Neural cell (in vitro differentiated cells): ENCODE data around the gene DLG2.

Experiments used
- EP300 ChIP-seq: fragments of 450-650 bp; conservative IDR thresholded peaks from 2 replicates; pipeline ENCODE4 v1.6.1; 2014; ENCODE audit warnings: antibody characterized with exemption, mild to moderate bottlenecking, moderate library complexity; ENCODE audit not compliant: poor library complexity, severe bottlenecking
- EZH2 ChIP-seq: fragments of 200-600, 300-800 bp; shearing (Covaris generic), sonication (generic); IDR thresholded peaks from 2 replicates; pipeline ENCODE4 v1.6.1; 2014; ENCODE audit warnings: antibody characterized with exemption, low read length, borderline replicate concordance, mild to moderate bottlenecking; ENCODE audit not compliant: insufficient read depth, poor library complexity, severe bottlenecking
- MXI1 ChIP-seq: fragments of 450-650 bp; conservative IDR thresholded peaks from 2 replicates; pipeline ENCODE4 v1.6.1; 2014; ENCODE audit warnings: antibody characterized with exemption, mild to moderate bottlenecking; ENCODE audit not compliant: poor library complexity, severe bottlenecking
- POLR2AphosphoS5 ChIP-seq: IDR thresholded peaks from 2 replicates; pipeline ENCODE4 v1.6.1; 2012
- RAD21 ChIP-seq: fragments of 450-650 bp; conservative IDR thresholded peaks from 2 replicates; pipeline ENCODE4 v1.6.1; 2014; ENCODE audit warnings: antibody characterized with exemption, mild to moderate bottlenecking, moderate library complexity
- REST ChIP-seq: IDR thresholded peaks from 2 replicates; pipeline ENCODE4 v1.6.1; 2012; ENCODE audit warnings: borderline replicate concordance
- TAF1 ChIP-seq: IDR thresholded peaks from 2 replicates; pipeline ENCODE4 v1.6.1; 2012; ENCODE audit warnings: low read depth
- TF ChIP-seq, protein P1 (sequence below): fragments of 450-650 bp; IDR thresholded peaks from 2 replicates; pipeline ENCODE4 v1.5.1; 2014; ENCODE audit warnings: antibody characterized with exemption, mild to moderate bottlenecking, moderate library complexity; ENCODE audit not compliant: poor library complexity, severe bottlenecking

DNA sequence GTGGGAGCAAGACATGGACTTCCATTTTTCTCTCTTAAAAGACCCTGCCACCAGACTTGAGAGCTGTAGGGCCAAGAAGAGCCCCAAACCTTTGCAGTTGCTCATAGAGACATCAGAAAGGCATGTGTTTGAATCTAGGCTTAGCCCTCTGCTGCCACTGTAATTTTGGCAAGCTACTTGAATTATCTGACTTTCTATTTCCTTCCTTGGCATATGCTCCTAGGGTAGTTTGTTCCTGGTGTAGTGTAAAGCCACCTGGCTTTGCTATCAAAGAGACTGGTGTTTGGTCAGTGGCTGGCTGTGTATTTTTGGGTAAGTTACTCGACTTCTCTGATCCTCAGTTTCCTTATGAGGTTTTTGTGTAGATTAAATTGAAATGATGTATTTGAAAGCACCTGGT, 2088.9 kb downstream of the DLG2 start:
- no peak for TF ChIP-seq EP300
- TF ChIP-seq MXI1 = no peak
- no peak for TF ChIP-seq POLR2AphosphoS5
- TF ChIP-seq, protein P1, sequence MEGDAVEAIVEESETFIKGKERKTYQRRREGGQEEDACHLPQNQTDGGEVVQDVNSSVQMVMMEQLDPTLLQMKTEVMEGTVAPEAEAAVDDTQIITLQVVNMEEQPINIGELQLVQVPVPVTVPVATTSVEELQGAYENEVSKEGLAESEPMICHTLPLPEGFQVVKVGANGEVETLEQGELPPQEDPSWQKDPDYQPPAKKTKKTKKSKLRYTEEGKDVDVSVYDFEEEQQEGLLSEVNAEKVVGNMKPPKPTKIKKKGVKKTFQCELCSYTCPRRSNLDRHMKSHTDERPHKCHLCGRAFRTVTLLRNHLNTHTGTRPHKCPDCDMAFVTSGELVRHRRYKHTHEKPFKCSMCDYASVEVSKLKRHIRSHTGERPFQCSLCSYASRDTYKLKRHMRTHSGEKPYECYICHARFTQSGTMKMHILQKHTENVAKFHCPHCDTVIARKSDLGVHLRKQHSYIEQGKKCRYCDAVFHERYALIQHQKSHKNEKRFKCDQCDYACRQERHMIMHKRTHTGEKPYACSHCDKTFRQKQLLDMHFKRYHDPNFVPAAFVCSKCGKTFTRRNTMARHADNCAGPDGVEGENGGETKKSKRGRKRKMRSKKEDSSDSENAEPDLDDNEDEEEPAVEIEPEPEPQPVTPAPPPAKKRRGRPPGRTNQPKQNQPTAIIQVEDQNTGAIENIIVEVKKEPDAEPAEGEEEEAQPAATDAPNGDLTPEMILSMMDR = no peak
- no peak for TF ChIP-seq RAD21
- TF ChIP-seq REST = no peak
- TF ChIP-seq TAF1 = no peak
- no peak for TF ChIP-seq EZH2
